CD4-positive, alpha-beta T cell treated with Interleukin-6 for 4 hours (primary cell): ENCODE measurements around the gene ABHD5.

ENCODE experiments used
- DNase-seq: peaks from one replicate; pipeline ENCODE4 v3.0.0-alpha.2; 2020; ENCODE audit warnings: mixed read lengths

ABHD5 gene

DNA sequence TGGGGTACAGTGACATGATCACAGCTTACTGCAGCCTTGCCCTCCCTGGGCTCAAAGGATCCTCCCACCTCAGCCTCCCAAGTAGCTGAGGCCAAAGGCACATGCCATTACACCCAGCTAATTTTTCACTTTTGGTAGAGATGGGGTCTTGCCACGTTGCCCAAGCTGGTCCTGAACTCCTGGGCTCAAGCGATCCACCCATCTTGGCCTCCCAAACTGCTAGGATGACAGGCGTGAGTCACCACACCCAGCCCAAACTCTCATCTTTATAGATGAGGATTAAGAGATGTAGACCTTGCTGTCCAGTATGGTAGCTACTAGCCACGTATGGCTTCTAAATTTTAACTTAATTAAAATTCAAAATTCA lies 4.4 kb upstream of the ABHD5 start:
- DNase-seq = no peak

DNA sequence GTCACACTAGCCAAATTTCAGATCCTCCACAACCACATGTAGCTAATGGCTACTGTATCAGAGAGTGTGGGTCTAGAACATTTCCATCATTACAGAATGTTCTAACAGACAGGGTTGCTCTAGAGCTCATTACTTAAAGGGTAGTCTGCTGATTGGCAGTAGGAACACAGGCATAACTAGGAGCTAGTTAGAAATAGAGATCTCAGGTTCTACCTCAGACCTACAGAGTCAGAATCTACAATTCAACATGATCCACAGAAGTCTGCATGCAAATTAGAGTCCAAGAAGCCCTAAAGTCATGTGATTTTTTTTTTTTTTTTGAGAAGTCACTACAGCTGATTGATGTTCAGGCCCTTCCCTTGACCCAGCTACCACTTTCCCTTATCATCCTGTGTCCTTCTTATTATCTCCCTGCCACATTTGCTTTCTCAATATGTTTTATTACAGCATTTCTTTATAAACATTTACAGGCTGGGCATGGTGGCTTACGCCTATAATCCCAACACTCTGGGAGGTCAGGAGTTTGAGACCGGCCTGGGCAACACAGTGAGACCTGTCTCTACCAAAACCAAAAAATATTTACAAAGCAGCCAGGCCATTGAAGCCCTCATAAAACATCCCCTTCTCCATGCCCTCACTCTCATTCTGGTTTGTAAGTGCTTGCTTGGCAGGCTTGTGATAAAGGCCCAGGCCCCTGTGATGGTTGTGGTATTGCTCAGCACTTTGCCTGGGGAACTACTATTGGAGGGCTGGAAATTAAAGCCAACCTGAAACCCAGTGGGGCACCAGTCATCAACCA lies 3.8 kb upstream of the ABHD5 start:
- no peak for DNase-seq

DNA sequence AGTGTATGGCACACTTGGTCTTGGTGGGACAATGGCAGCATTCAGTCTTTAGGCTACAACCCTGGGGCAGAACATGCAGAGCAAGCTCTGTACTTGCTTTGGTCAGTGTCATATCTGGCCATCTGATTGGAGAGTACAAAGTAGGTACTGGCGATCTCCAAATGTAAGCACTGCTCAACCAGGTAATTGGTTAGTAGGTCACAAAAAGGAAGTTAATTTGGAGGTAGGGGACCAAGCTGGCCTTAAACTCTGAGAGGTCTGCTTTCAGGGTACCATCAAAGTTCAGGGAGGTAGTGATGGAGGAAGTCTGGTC lies 3.3 kb upstream of the ABHD5 start:
- DNase-seq = no peak

DNA sequence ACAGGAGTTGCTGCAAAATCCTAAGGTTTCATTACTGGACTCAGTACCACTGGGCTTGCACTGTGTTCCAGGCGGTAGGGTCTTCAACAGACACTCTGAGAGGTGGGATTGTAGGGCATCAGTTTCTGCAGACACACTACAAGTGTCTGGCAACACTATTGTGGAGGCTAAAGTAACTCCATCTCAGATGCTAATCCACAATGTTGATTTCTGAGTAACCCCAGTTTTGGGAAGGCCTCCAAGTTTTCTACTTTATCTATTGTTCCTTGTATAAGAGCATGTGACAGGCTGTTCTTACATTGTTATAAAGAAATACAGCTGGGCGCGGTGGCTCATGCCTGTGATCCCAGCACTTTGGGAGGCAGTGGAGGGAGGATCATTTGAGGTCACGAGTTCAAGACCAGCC lies 2.5 kb upstream of the ABHD5 start:
- DNase-seq = no peak

DNA sequence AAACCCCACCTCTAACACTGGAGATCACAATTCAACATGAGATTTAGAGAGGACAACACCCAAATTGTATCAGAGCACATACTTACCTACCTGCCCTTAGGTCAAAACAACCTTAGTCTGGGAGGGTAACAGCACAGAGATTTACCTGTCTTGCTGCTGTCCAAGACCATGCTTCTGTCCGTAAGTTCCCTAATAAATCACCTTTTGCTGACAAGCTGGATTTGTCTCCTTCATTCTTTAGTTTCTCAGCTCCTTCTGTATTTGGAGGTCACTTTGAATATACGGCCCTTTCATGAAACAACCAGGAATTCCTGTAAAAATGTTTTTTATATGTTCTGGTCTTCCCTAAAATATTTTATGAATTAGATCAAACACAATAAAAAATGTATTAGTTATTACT lies 1.6 kb upstream of the ABHD5 start:
- no peak for DNase-seq

DNA sequence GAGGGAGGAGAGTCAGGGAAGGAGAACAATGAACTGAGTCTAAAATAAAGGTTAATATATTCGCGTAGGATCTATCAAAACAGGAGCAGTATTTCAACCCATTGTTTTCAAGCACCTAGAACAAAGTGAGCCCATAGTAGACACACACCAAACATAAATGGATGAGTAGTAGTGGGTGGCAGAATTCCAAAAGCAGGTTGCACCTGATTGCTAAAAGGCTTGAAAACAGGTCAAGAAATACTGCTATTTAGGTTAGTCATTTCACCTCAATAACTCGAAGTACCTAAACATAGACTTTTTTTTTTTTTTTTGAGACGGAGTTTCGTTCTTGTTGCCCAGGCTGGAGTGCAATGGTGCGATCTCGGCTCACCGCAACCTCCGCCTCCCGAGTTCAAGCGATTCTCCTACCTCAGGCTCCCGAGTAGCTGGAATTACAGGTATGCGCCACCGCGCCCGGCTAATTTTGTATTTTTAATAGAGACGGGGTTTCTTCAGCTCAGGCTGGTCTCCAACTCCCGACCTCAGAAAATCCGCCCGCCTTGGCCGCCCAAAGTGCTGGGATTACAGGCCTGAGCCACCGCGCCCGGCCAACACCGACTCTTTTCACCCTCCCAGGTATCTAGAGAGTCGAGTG lies 855 bp upstream of the ABHD5 start:
- DNase-seq = no peak

DNA sequence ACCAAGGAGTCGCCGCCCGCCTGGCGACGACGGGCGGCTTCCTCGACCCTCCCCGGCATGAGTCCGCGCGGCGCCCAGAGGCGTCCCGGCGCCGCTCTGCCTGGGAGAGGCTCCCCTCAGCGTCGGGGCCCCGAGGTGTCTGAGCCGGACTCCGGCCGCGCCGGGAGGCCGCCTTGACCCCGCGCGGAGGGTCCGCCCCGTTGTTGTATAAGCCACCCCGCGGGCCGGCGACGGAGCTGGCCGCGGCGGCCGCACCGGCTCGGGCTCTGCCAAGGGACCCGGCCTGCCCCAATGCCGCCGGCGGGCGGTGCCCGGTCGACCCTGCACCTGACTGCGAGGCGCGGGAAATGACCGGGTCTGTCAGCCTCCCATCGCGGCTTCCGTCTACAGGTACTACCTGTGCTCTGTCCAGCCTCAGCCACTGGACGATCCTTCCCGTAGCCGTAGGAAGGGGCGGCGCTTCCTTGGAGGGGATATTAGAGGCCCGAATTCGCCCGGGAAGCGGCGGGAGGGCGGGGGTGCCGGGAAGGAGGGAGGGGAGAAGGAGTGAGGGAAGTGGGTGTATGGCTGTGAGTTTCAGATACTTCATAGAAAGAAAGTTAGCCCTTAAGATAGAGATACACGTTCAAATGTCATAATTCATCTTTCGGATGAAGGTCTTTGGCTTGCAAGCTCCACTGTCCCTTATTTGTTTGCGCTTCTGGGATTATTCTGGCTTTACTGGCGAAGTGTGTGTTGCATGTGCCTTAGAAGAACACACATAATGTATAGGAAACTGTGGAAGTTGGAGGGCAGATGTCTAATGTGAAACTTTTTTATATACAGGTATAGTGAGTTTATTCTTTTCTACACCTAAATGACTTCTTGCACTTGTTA lies 620 bp downstream of the ABHD5 start:
- DNase-seq = peak; percentile 45

DNA sequence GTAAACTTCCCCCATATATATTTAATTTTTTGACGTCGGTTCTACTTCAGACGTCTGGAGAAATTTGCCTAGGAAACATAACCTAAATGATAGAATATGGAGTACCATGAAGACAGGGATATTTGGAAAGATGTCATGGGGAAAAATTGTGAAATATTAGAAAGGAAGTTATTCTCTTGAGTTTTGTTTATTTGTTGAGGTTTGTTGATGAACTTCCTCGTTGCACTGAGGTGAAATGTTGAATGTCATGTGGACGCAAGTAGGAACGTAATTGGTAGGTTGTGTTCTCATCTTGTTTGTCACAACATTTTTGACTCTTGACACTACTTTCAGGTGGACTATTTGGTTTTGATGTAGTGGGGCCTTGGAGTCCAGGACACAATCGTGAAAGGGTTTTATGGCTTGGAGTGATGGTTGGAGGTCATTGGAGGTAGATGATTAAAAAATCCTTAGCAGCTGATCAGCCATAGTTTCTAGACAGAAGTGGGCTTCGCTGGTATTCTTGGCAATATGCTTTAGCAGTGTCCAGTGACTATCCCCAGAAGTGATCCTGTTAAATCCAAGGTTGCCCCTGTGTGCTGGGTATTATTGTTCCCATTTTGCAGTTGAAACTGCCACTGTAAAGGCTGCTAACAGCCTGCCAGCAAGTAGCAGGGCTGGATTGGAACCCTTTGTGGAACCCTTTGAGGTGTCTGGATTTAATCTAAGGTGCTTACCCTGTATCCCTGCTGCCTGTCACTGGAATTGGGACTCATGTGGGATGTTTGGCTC lies 1.5 kb downstream of the ABHD5 start:
- no peak for DNase-seq

DNA sequence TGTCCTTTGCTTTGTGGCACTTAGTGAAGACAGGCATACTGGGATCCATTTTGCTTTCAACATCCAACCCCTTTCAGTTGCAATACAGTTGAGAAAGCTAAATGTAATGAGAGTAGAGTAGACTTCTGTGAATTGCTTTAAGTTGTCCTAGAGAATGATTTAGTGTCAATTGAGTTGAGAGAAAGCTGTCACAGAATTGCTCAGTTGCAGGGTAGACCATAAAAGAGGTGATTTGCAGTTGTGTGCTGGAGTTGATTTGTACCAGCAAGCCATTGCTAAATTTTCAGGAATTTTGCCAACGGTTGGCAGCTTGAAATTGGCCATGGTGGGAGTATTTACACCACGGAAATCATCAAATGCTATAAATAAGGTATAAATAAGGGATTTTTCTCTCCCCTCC lies 2.2 kb downstream of the ABHD5 start:
- DNase-seq = no peak

DNA sequence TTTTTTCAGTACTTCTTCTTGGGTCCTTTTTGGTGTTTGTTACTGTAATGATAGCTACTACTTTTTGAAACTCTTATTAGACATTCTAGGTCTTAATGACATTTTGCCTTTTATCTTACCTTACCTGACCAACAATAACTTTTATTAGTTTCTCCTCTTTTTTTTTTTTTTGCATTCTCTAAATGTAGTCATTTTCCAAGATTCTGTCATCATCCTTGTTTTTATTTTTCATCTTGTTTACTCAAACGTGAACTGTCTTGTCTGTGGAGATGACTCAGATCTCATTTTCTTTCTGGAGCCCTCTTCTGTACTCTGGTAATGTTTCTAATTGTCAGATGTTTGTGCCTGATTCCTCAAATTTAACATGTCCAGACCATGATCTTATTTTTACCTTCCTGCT lies 2.9 kb downstream of the ABHD5 start:
- DNase-seq = no peak

DNA sequence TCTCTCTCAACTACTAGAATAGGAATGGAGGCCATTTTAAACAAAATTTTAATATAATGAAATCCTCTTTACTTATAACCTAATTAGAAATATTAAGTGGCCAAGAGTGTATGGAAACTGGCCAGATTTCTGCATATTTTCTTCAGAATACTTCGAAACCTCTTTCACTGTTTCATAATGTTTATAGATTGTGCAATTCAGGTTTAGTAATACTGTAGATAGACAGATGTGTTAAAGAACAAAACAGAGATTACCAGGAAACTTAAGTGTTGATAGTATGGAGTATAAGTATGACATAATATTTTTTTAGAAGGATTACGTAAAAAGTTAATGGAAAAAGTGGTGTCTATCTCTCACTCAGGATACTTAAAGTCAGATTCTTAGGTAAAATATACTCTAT lies 4.7 kb downstream of the ABHD5 start:
- DNase-seq = no peak

DNA sequence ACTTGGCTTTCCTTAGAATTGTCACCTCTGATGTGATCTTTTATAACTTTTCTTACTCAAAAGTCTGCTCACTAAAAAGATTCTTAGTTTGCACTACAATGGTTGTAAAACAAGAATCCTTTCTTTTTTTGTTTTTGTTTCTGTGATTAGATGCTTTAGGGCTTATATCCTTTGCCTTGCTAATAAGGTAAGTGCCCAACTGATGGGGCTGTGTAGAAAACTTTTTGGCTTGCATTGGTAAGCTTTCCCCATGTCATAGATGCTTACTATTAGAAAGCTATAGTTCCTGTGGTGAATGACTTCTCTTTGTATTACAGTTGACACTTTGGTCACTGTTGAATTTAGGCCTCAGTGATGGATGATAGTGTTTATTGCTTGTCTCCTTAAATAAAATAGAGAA lies 5.1 kb downstream of the ABHD5 start:
- no peak for DNase-seq

DNA sequence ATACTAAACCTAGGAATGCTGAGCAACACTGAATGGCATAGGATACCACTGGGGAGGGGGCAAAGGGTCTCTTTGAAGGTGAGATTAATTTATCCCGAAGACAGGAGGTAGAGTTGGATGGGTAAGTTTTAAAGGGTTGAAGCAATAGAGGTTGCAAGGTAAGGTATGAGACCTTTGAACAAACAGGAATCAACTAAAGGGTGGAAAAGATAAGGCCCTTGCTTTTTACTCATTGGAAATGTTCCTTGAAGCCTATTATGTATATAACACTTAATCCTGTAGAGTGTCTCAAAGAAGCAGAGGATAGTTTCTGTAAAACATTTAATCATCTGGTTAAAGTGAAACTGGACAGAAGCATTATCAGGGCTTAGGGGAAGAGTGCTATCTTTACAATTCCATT lies 5.7 kb downstream of the ABHD5 start:
- no peak for DNase-seq

DNA sequence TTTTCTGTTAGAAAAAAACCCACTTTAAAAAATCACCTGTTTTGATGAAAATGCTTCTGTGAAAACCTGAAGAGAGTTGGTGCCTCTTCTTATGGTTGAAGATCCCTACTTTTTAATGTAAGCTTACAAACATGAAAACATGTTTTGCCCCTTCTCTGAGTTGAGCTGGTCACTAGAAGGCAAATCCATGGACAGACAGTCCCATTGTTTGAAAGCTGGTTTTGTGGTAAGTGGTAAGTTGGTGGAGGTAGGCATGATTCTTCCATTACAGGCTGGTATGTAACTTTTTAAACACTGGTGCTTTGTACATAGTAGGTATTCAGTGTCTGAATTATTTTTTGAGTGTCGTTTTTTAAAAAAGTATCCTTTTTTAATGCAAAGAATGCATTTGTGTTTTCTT lies 6.1 kb downstream of the ABHD5 start:
- no peak for DNase-seq

DNA sequence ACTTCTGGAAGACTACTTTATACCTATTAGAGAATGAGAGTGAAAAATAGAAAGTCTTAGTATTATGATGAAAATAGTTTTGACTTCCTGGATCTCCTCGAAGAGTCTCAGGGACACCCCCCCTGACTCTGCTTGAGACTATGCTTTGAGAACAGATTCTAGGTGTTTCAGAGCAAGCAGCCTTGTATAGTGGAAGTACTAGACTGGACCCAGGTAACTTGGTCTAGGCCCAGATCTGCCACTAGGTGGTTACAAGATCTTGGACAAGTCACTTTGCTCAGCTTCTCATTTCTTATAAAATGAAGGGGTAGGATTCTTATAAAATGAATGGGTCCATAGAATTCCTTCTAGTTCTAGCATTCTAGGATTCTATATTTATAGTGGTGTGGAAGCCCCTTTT lies 9.1 kb downstream of the ABHD5 start:
- DNase-seq = peak; percentile 9

DNA sequence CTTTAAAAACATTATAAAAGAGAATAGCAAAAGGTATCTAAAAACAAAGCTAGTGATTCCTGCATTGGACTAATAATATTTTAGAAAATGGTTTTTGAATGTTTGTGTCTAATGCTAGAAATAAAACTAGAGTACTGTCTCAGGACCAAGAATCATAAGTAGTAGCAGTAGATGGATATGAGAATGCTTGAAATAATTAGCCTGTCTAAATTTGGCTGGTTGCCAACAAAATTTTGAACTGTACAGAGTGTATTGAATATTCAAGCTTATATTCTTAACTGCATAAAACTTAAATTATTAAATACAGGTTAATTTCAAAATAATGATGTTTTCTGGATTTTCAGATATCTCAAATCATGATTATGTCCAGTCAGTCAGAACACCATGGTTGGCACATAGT lies 14.0 kb downstream of the ABHD5 start:
- no peak for DNase-seq

DNA sequence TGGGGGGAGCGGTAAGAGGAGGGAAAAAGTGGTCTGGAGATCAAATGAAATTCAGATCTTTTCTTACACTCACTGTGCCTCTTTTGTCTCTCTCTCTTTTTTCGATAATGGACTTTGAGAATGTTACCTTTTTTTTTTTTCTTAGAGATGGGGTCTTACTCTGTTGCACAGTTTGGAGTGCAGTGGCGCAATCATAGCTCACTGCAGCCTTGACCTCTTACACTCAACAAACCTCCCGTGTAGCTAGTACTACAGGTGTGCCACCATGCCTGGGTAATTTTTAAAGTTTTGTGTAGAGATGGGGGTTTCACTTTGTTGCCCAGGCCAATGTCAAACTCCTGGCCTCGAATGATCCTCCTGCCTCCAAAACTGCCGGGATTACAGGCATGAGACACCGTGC lies 15.6 kb downstream of the ABHD5 start:
- DNase-seq = no peak

DNA sequence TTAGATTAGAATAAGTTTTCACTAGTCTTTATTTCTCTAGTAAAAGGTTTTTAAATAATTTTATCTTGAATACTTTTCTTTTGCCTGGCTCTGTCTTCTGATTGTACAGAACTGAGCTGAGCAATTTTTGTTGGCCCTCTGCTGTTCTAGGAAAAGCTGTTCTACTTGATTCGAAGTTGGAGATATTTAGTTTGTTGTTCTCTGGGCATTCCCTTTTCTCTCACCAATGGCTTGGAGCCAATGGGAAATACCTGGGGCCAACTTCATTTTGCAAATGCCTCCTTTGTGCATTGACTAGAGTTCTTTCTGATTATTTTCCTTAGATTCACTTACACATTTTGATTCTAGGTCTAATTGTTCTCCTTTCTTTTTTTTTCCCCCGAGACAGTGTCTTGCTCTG lies 16.5 kb downstream of the ABHD5 start:
- DNase-seq = no peak

DNA sequence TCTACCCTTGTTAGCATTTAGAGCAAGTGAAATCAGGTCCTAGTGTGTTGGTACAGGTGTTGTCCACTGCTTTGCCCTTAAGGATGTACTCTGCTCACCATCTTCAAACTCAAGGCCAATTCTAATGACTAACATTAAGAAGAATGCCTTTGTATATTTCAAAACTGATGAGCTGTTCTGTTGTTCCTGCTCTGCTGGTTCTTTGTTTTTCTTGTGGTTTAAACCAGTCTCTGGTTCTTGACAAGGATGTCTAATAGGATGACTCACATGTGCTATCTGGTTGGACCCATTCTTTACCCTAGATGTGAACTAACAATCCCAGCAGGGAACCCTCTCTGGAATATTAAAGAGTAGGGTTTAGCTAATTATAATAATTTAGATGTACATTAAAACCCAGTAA lies 17.3 kb downstream of the ABHD5 start:
- no peak for DNase-seq

DNA sequence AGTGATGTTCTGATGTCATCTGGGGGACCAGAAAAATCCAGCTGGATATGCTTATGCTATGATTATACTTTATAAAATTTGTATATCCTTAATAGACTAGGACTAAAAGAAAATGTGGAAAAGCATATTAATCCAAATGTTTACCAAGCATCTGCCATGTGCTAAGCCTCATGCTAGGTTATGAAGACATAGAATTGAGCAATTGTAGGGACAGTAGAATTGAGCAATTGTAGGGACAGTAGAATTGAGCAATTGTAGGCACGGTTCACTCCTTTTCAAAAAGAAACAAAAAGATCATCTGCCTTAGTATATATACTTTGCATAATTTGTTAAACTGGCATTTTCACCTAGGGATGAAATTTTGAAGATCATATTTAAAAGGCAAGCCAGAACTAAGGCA lies 18.3 kb downstream of the ABHD5 start:
- DNase-seq = no peak

DNA sequence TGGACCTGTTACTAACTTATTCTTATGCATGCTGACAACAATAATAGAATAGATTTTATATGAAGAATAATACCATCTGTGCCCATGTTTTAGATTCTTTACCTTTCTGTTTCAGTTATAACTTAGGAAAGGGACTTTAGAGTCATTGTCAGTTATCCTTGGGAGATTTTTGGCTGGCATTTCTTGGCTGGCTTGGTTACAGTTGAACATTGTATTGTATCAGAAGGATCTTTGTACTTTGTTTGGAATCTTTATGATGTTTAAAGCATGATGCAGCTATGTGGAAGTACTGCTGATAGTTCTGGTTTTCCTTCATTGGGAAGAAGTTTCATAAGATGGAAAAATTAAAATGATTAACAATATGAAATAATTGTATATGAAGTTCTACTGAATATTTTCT lies 19.9 kb downstream of the ABHD5 start:
- no peak for DNase-seq

DNA sequence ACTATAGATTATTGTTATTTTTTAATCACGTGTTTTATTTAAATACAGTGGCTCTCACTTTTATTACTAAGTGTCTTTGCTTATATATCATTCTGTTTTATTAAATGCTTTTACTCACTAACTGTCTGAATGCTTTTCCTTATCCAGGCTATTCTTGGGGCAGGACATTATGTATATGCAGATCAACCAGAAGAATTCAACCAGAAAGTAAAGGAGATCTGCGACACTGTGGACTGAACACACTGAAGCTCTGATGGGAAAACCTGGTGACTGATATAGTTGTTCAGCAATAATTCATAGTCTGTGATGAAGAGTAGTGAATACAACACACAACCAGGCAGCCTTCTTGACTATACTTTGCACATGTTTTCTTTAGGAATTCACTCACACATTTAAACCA lies 27.6 kb downstream of the ABHD5 start:
- DNase-seq = no peak

DNA sequence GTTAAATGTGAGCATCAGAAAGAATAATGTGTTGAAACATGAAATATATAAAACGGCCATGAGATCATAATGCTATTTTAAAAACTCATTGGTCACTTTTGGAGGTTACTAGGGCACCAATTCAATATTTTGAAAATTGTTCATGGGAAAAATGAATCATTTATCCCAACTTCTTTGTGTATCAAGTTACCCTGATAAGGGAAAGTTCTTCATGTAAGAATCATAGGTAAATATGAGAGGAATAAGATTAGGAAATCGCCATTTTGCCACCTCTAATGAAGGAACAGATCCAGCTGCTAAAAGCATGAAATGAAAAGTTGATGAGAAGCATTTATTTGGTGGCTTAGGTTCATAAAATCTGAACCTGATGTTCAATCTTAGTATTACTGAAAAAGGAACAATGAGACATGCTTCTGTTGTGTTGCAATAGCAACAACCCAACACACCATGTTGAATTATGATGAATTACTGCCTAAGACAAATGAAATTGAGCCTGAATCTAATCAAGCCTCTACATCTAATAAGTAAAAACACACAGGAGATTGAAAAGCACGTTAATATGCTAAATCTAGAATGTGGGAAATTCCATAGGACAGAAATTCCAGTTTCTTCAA lies 32.5 kb downstream of the ABHD5 start:
- DNase-seq = no peak
